HG02885 (cell line): ENCODE measurements around the gene SLC43A1.

ENCODE experiments used
- ATAC-seq: cut with Tn5 transposase; IDR thresholded peaks from one replicate; pipeline ENCODE4 v1.9.1; 2021; ENCODE audit warnings: mild to moderate bottlenecking; ENCODE audit not compliant: unreplicated experiment, poor library complexity

SLC43A1 gene

GRCh38 chr11:57438345-57439285 is 76.9 kb downstream of the SLC43A1 start:
- no peak for ATAC-seq

GRCh38 chr11:57436031-57436430 is 79.5 kb downstream of the SLC43A1 start:
- no peak for ATAC-seq

- ATAC-seq: no peak
Measured at GRCh38 chr11:57434640-57435546, 80.6 kb downstream of the SLC43A1 start.
